Bronchial epithelial cell (primary cell): ENCODE data around the gene DNM1. TPM values are rescaled to one million over a fixed set of nuclear protein-coding genes. Genes with fewer than 3 reads are reported as not detected.

Source experiments
- DNase-seq: peaks from one replicate; pipeline ENCODE4 v3.0.0-alpha.2; 2010; ENCODE audit warnings: low read depth
- FAIRE-seq: peaks from 2 replicates; lab custom pipeline; 2011; peaks lifted over from hg19 to GRCh38; lab: Jason Lieb, UNC
- H3K27me3 ChIP-seq: 2 replicates; pipeline ENCODE4 v1.5.1; 2011; ENCODE audit warnings: low read length; ENCODE audit not compliant: control insufficient read depth, insufficient read depth
- H3K36me3 ChIP-seq: 2 replicates; pipeline ENCODE4 v1.5.1; 2011; ENCODE audit warnings: low read length; ENCODE audit not compliant: control insufficient read depth, insufficient read depth
- H3K4me3 ChIP-seq: 2 replicates; pipeline ENCODE4 v1.5.1; 2011; ENCODE audit warnings: mild to moderate bottlenecking, low read depth, low read length, control low read depth
- CTCF ChIP-seq: IDR thresholded peaks from 2 replicates; pipeline ENCODE4 v1.5.1; 2011; ENCODE audit warnings: mild to moderate bottlenecking, moderate library complexity, low read length, control low read depth, inconsistent platforms; ENCODE audit not compliant: insufficient read depth, severe bottlenecking
- total RNA-seq: library from RNA; depleted of rRNA; stranded (reverse); fragments of >200 nt; gene quantifications from 2 replicates; pipeline ENCODE4 v1.2.1, GENCODE V29; 2014

The DNM1 gene
- total RNA-seq, 1 donor from 2014 or later: 0.53 TPM

- peaks cover 15% of the 10 kb centered on the region for H3K36me3 ChIP-seq
- no peak overlapping the region for H3K4me3 ChIP-seq
- no peaks in the 10 kb centered on the region for H3K27me3 ChIP-seq
- no peak for DNase-seq
- no peak for FAIRE-seq
- TF ChIP-seq CTCF: no peak
Measured at GRCh38 chr9:128253140-128253990, 50.2 kb downstream of the DNM1 start.

- TF ChIP-seq CTCF: no peak
- no peak for DNase-seq
- no peak for FAIRE-seq
- Histone ChIP-seq H3K27me3 (no peaks in the 10 kb centered on the region), H3K36me3 (peaks cover 15% of the 10 kb centered on the region), H3K4me3 (no peak overlapping the region)
Measured at GRCh38 chr9:128253991-128254346, 50.8 kb downstream of the DNM1 start.

- Histone ChIP-seq H3K4me3 (no peak overlapping the region), H3K27me3 (no peaks in the 10 kb centered on the region), H3K36me3 (peaks cover 15% of the 10 kb centered on the region)
- DNase-seq (no peak), FAIRE-seq (no peak)
- no peak for TF ChIP-seq CTCF
Measured at GRCh38 chr9:128254362-128254761, 51.2 kb downstream of the DNM1 start.

- FAIRE-seq (no peak), DNase-seq (no peak)
- no peak overlapping the region for H3K4me3 ChIP-seq
- H3K36me3 ChIP-seq: peaks cover 16% of the 10 kb centered on the region
- peak; percentile 92 for TF ChIP-seq CTCF
- H3K27me3 ChIP-seq: no peaks in the 10 kb centered on the region
Measured at GRCh38 chr9:128254855-128255759, 51.9 kb downstream of the DNM1 start.

GRCh38 chr9:128257086-128257825 lies 54.1 kb downstream of the DNM1 start:
- no peak for DNase-seq
- Histone ChIP-seq H3K4me3 (no peak overlapping the region), H3K36me3 (peaks cover 23% of the 10 kb centered on the region), H3K27me3 (no peaks in the 10 kb centered on the region)
- no peak for FAIRE-seq
- TF ChIP-seq CTCF: no peak
